Body of pancreas (tissue), 4 donors: ENCODE results near the gene USP14. TPM values are rescaled to one million over a fixed set of nuclear protein-coding genes. Genes with fewer than 3 reads are reported as not detected.

Source experiments
- ATAC-seq: fragments of 150-250 bp; one replicate; pipeline ENCODE4 v1.9.1; 2016
- DNase-seq, 4 donors: peaks; one replicate each; pipeline ENCODE4 v3.0.0-alpha.2; 2019
- H3K27ac ChIP-seq, 4 donors: fragments of 200-600 bp; sonication (generic); 1 replicate in 3 of 4; 2 replicates in 1 of 4; pipeline versions ENCODE4 v1.5.1 to v1.6.1; 2016 to 2019; ENCODE audit warnings: mild to moderate bottlenecking in 1 of 4, mixed read lengths in 1 of 4, moderate library complexity in 1 of 4
- H3K27me3 ChIP-seq, 2 donors: fragments of 200-600 bp; sonication (generic); one replicate each; pipeline ENCODE4 v1.6.0; 2016; ENCODE audit warnings: mild to moderate bottlenecking in 1 of 2
- H3K36me3 ChIP-seq, 2 donors: fragments of 200-600 bp; sonication (generic); replicated peaks in 1 of 2; 2 replicates each; pipeline ENCODE4 v1.5.1; 2016; ENCODE audit warnings: low read depth in 2 of 2; ENCODE audit not compliant: insufficient read depth in 1 of 2
- H3K4me1 ChIP-seq: fragments of 200-600 bp; sonication (generic); one replicate; pipeline ENCODE4 v1.6.0; 2016
- H3K4me3 ChIP-seq, 2 donors: fragments of 200-600 bp; sonication (generic); 1 replicate in 1 of 2; 2 replicates in 1 of 2; pipeline ENCODE4 v1.5.1; 2016 to 2019
- H3K9me3 ChIP-seq, 3 donors: fragments of 200-600 bp; sonication (generic); 1 replicate in 2 of 3; 2 replicates in 1 of 3; pipeline ENCODE4 v1.5.1; 2016
- POLR2A ChIP-seq, 3 donors: fragments of 450-650 bp; IDR thresholded peaks; one replicate each; pipeline ENCODE4 v1.6.1; 2016; ENCODE audit warnings: antibody characterized with exemption in 3 of 3, mild to moderate bottlenecking in 2 of 3
- WGBS, 2 donors: methylation state at CpG; one replicate each; pipeline ENCODE4 v1.1.5; 2017; 5-methylcytosine and 5-hydroxymethylcytosine counted together
- intact Hi-C: fragments of 100-400 bp; cut with DNase I; formaldehyde crosslinking; loops from one replicate; pipeline ENCODE4 v1.15.1; 2023
- total RNA-seq, 2 donors: library from RNA; depleted of rRNA; stranded (reverse); fragments of >200 nt; gene quantifications; one replicate each; pipeline ENCODE4 v1.1.0, GENCODE V29; 2016
- TF ChIP-seq, protein P1 (sequence below), 7 experiments: fragments of 450-650 bp in 4 of 7; fragments of 200-600 bp in 3 of 7; sonication (generic) in 3 of 7; IDR thresholded peaks; one replicate each; pipeline ENCODE4 v1.5.1; 2016 to 2019; ENCODE audit warnings: antibody characterized with exemption in 7 of 7

USP14 gene
- total RNA-seq, 2 donors from 2014 or later, result 14.5 to 18.8 TPM

DNA sequence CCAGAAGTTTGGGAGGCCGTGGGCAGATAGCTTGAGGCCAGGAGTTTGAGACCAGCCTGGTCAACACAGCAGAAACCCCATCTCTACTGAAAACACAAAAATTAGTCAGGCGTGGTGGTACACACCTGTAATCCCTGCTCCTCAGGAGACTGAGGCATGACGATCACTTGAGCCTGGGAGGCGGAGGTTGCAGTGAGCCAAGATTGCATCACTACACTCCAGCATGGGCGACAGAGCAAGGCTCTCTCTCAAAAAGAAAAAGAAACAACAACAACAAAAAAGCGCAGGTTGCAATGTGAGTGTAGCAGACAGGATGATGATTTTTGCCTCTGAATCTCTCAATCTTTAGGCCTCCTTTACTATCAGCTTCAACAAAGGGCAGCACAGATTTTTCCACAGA lies 2.7 kb upstream of the USP14 start:
- no peaks in the 10 kb centered on the region for H3K9me3 ChIP-seq
- WGBS, 2 donors, result 73 to 76% methylated on average over 6 of the region's 6 CpGs
- H3K27me3 ChIP-seq, result no peaks in the 10 kb centered on the region
- no peak overlapping the region for H3K27ac ChIP-seq
- intact Hi-C loops, result no loop called here
- H3K36me3 ChIP-seq, result no peaks in the 10 kb centered on the region
- H3K4me1 ChIP-seq, result peaks cover 14% of the 10 kb centered on the region
- ATAC-seq (no peak), DNase-seq (no peak)
- TF ChIP-seq, protein P1, sequence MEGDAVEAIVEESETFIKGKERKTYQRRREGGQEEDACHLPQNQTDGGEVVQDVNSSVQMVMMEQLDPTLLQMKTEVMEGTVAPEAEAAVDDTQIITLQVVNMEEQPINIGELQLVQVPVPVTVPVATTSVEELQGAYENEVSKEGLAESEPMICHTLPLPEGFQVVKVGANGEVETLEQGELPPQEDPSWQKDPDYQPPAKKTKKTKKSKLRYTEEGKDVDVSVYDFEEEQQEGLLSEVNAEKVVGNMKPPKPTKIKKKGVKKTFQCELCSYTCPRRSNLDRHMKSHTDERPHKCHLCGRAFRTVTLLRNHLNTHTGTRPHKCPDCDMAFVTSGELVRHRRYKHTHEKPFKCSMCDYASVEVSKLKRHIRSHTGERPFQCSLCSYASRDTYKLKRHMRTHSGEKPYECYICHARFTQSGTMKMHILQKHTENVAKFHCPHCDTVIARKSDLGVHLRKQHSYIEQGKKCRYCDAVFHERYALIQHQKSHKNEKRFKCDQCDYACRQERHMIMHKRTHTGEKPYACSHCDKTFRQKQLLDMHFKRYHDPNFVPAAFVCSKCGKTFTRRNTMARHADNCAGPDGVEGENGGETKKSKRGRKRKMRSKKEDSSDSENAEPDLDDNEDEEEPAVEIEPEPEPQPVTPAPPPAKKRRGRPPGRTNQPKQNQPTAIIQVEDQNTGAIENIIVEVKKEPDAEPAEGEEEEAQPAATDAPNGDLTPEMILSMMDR (IDR thresholded peaks at IDR 0.05), result no peak
- no peak for TF ChIP-seq POLR2A (IDR thresholded peaks at IDR 0.05)
- no peak overlapping the region for H3K4me3 ChIP-seq

DNA sequence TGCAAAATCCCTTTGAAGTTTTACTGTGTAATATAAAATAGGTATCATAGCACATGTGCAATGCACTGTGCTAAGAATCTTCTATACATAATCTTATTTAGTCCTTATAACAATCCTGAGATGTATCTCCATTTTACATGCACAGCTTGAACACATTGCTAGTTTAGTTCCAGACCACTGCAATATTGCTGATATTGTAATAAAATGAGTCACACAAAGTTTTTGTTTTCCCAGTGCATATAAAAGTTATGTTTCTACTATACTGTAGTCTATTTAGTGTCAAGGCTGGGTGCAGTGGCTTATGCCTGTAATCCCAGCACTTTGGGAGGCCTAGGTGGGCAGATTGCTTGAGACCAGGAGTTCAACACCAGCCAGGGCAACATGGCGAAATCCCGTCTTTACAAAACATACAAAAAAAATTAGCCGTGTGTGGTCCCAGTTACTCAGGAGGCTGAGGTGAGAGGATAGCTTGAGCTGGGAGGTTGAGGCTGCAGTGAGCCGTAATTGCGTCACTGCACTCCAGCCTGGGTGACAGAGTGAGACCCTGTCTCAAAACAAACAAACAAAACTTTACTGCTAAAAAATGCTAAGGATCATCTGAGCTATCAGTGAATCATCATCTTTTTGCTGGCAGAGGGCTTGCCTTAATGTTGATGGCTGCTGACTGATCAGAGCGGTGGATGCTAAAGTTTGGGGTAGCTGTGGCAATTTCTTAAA lies 1.7 kb upstream of the USP14 start:
- H3K4me1 ChIP-seq, result peaks cover 14% of the 10 kb centered on the region
- H3K27me3 ChIP-seq, result no peaks in the 10 kb centered on the region
- TF ChIP-seq, protein P1 (IDR thresholded peaks at IDR 0.05), result no peak
- no peak for TF ChIP-seq POLR2A (IDR thresholded peaks at IDR 0.05)
- no peak overlapping the region for H3K4me3 ChIP-seq
- H3K9me3 ChIP-seq, result no peaks in the 10 kb centered on the region
- DNase-seq (no peak), ATAC-seq (no peak)
- no peak overlapping the region for H3K27ac ChIP-seq
- intact Hi-C loops, result no loop called here
- 92 to 97% methylated on average over 6 of the region's 6 CpGs for WGBS, 2 donors
- H3K36me3 ChIP-seq, result no peaks in the 10 kb centered on the region

DNA sequence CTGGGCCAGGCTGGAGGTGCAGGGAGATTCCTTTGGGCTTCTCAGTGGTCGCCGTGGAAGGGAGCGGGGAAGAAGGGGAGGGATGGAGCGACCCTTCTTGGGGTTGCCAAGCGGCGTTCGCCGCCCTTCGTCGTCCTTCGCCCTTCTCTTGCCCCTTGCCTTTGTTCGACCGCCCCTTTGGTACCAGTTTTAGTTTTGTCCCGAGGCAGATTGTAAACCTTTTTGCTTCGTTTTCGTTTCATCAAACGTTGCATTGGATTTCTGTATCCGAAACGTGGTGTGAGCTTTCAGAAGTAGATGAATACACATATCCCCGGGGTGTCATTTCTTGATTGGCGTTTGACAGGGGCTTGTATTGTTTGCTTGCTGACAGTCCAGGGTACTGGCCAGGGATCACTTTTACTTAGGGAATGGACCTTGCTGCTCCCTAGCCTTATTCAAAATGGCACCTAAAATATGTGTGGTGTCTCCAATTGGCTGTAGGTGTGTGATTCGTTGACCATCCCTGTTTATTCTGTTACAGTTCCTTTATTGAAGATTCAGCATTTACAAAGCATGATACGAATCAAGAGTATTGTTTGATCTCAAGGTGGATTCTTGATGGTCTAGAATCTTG lies 788 bp downstream of the USP14 start:
- ATAC-seq, result no peak
- intact Hi-C loops, result no loop called here
- no peak for DNase-seq
- Histone ChIP-seq H3K27me3 (no peaks in the 10 kb centered on the region), H3K9me3 (no peaks in the 10 kb centered on the region), H3K4me1 (peaks cover 14% of the 10 kb centered on the region), H3K36me3 (no peaks in the 10 kb centered on the region), H3K4me3 (peak overlapping the region; percentile 77 to 90), H3K27ac (peak overlapping the region; percentile 30 to 87 (median 84))
- 2% methylated on average over 23 of the region's 23 CpGs for WGBS, 2 donors
- TF ChIP-seq POLR2A (IDR thresholded peaks at IDR 0.05), result no peak
- TF ChIP-seq, protein P1 (IDR thresholded peaks at IDR 0.05), result no peak

DNA sequence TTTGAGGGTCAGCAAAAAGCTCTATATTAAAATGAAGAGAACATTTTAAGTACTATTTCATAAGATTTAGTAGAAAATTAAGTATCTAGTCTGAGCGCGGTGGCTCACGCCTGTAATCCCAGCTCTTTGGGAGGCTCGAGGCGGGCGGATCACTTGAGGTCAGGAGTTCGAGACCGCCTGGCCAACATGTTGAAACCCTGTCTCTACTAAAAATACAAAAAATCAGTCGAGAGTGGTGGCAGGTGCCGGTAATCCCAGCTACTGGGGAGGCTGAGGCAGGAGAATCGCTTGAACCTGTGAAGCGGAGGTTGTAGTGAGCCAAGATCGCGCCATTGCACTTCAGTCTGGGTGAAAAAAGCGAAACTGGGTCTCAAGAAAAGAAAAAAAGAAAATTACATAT lies 1.6 kb downstream of the USP14 start:
- 95 to 97% methylated on average over 15 of the region's 15 CpGs for WGBS, 2 donors
- TF ChIP-seq, protein P1 (IDR thresholded peaks at IDR 0.05), result no peak
- no peak for TF ChIP-seq POLR2A (IDR thresholded peaks at IDR 0.05)
- no peaks in the 10 kb centered on the region for H3K9me3 ChIP-seq
- no peaks in the 10 kb centered on the region for H3K36me3 ChIP-seq
- intact Hi-C loops, result no loop called here
- no peak overlapping the region for H3K4me3 ChIP-seq
- peaks cover 14% of the 10 kb centered on the region for H3K4me1 ChIP-seq
- H3K27ac ChIP-seq, result no peak overlapping the region
- H3K27me3 ChIP-seq, result no peaks in the 10 kb centered on the region
- no peak for DNase-seq
- ATAC-seq, result no peak
